Upper lobe of left lung (tissue), 6 donors: Measurements from ENCODE around the gene RDH13. TPM values are rescaled to one million over a fixed set of nuclear protein-coding genes. Genes with fewer than 3 reads are reported as not detected.
A peak's percentile ranks its signal among the peaks of the same experiment; 100 is the strongest.

Source experiments
- ATAC-seq, 2 donors: fragments of 200-7000 bp; cut with Tn5 transposase; one replicate each; pipeline ENCODE4 v1.9.1; 2022; ENCODE audit warnings: mild to moderate bottlenecking in 2 of 2, moderate library complexity in 2 of 2; ENCODE audit not compliant: low FRiP score in 2 of 2
- DNase-seq, 2 donors: peaks; one replicate each; pipeline ENCODE4 v3.0.0-alpha.2; 2019 to 2020
- H3K27ac ChIP-seq, 4 donors: fragments of 200-600 bp; sonication (generic); one replicate each; pipeline ENCODE4 v1.5.1; 2016 to 2019
- H3K27me3 ChIP-seq, 4 donors: fragments of 200-600 bp; sonication (generic); one replicate each; pipeline ENCODE4 v1.5.1; 2017 to 2019
- H3K36me3 ChIP-seq, 4 donors: fragments of 200-600 bp; sonication (generic); one replicate each; pipeline ENCODE4 v1.5.1; 2016 to 2019
- H3K4me1 ChIP-seq, 4 donors: fragments of 200-600 bp; sonication (generic); one replicate each; pipeline ENCODE4 v1.5.1; 2018 to 2019
- H3K4me3 ChIP-seq, 4 donors: fragments of 200-600 bp; sonication (generic); one replicate each; pipeline ENCODE4 v1.5.1; 2017 to 2019; ENCODE audit warnings: mild to moderate bottlenecking in 2 of 4, moderate library complexity in 1 of 4
- H3K9me3 ChIP-seq, 4 donors: fragments of 200-600 bp; sonication (generic); one replicate each; pipeline ENCODE4 v1.5.1; 2018 to 2019
- CTCF ChIP-seq, 6 experiments: fragments of 450-650 bp in 4 of 6; fragments of 200-600 bp in 2 of 6; sonication (generic) in 2 of 6; IDR thresholded peaks; one replicate each; pipeline ENCODE4 v1.5.1; 2016 to 2019; ENCODE audit warnings: antibody characterized with exemption in 6 of 6
- EP300 ChIP-seq, 4 donors: sonication (generic); formaldehyde crosslinking; IDR thresholded peaks; one replicate each; pipeline ENCODE4 v1.5.1; 2017; ENCODE audit warnings: antibody characterized with exemption in 4 of 4, control low read depth in 2 of 4
- POLR2A ChIP-seq, 4 donors: fragments of 450-650 bp; IDR thresholded peaks; one replicate each; pipeline ENCODE4 v1.5.1; 2016 to 2017; ENCODE audit warnings: antibody characterized with exemption in 4 of 4, mild to moderate bottlenecking in 2 of 4
- POLR2AphosphoS5 ChIP-seq, 2 donors: sonication (generic); formaldehyde crosslinking; IDR thresholded peaks; one replicate each; pipeline ENCODE4 v1.5.1; 2017; ENCODE audit warnings: antibody characterized with exemption in 2 of 2
- WGBS, 2 donors: methylation state at CpG; one replicate each; pipeline ENCODE4 v1.1.5; 2017 to 2018; 5-methylcytosine and 5-hydroxymethylcytosine counted together
- total RNA-seq, 6 donors: library from RNA; depleted of rRNA in 4 of 6; stranded (reverse); fragments of >200 nt in 4 of 6; gene quantifications; one replicate each; pipeline versions ENCODE4 v1.1.0 to v1.2.1, GENCODE V29; 2016 to 2021
- donor health status: DM: no; HTN: no; CAD: no; lungs with moderate emphysema.
- donor health status: DM: no; HTN: yes; CAD: no; lungs with severe emphysema.

Gene RDH13
- total RNA-seq, 6 donors from 2014 or later: 24.0 to 72.3 (median 28.1) TPM

- Histone ChIP-seq H3K27ac (no peak overlapping the region), H3K9me3 (no peaks in the 10 kb centered on the region), H3K4me1 (peaks cover 0 to 11% (median 0%) of the 10 kb centered on the region in 4 donors), H3K4me3 (no peak overlapping the region), H3K36me3 (peaks cover 19 to 75% (median 67%) of the 10 kb centered on the region in 4 donors), H3K27me3 (no peaks in the 10 kb centered on the region)
- 88 to 90% methylated on average over 11 to 20 of the region's 23 CpGs for WGBS, 2 donors
- TF ChIP-seq EP300 (IDR thresholded peaks at IDR 0.05) (no peak), POLR2A (IDR thresholded peaks at IDR 0.05) (no peak), POLR2AphosphoS5 (IDR thresholded peaks at IDR 0.05) (no peak), CTCF (IDR thresholded peaks at IDR 0.05) (no peak)
- ATAC-seq: no peak
- DNase-seq: peak in 1 of 2 donors; percentile 63
Measured at GRCh38 chr19:55095260-55096060, 32.5 kb upstream of the RDH13 start.

DNA sequence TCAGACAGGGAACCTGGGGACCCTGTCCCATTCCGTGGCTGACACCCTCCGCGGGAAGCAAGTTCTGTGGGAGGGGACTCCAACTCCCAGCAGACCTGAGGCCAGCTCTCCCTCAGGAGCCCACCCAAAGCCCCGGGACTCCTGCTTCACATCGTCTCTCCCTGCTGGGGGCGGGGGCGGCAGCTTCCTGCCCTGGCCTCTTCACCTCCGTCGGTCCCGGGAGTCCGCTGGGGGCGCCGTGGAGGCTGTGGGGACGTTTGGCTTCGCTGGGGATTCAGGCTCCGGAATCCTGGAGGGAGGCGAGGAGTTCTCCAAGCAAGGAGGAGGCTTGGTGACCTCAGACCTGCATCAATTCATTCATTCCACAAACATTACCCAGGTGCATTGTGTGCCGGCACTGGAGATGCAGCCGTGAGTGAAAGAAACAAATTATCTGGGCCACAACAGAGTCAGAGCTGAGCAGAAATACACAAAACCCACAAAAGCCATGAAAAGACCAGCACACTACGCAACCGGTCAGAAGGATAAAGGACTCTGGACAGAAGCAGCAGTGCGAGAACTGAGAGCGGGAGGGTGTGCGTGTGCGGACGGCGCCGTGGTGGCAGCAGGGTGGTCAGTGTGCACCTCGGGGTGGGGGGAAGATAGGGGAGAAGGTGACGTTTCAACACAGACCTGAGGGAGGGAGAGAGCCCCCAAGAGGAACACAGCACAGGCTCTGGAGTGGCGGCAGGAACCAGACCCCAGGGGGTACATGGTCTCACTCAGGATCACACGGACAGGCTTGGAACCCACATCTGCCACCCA lies 31.7 kb upstream of the RDH13 start:
- Histone ChIP-seq H3K27ac (no peak overlapping the region), H3K9me3 (no peaks in the 10 kb centered on the region), H3K4me1 (peaks cover 0 to 11% (median 0%) of the 10 kb centered on the region in 4 donors), H3K36me3 (peaks cover 19 to 73% (median 68%) of the 10 kb centered on the region in 4 donors), H3K4me3 (no peak overlapping the region), H3K27me3 (no peaks in the 10 kb centered on the region)
- DNase-seq (peak in 1 of 2 donors; percentile 71), ATAC-seq (no peak)
- 90 to 94% methylated on average over 24 to 27 of the region's 32 CpGs for whole genome bisulfite sequencing, 2 donors
- TF ChIP-seq EP300 (IDR thresholded peaks at IDR 0.05): no peak
- no peak for TF ChIP-seq POLR2A (IDR thresholded peaks at IDR 0.05)
- no peak for TF ChIP-seq POLR2AphosphoS5 (IDR thresholded peaks at IDR 0.05)
- no peak for TF ChIP-seq CTCF (IDR thresholded peaks at IDR 0.05)

- Histone ChIP-seq H3K27me3 (no peaks in the 10 kb centered on the region), H3K27ac (no peak overlapping the region), H3K9me3 (no peaks in the 10 kb centered on the region), H3K36me3 (peaks cover 16 to 58% (median 51%) of the 10 kb centered on the region in 4 donors), H3K4me3 (no peak overlapping the region), H3K4me1 (peaks cover 4 to 12% (median 9%) of the 10 kb centered on the region in 4 donors)
- TF ChIP-seq POLR2A (IDR thresholded peaks at IDR 0.05): no peak
- TF ChIP-seq CTCF (IDR thresholded peaks at IDR 0.05): no peak
- 93% methylated on average over 31 to 49 of the region's 49 CpGs for WGBS, 2 donors
- ATAC-seq (no peak), DNase-seq (peak in 1 of 2 donors; percentile 75)
Measured at GRCh38 chr19:55092423-55093318, 29.7 kb upstream of the RDH13 start.

DNA sequence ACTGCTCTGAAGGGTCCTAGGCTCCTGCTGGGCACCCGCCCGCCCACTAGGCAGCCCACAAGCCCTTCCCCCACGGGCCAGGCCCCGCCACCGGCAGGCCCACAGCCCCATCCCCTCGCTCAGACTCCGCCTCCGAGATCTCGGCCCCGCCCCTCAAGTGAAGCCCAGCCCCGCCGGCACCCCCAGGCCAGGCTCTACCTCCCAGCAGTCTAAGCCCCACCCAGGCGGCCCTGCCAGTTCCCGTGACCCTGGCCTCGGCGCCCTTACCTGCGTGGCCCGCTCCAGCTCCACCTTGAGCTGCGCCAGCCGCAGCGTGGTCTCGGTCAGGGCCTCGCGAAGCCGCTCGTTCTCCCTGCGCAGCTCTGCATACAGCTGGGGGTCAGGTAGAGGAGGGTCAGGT lies 29.0 kb upstream of the RDH13 start:
- TF ChIP-seq POLR2AphosphoS5 (IDR thresholded peaks at IDR 0.05) (no peak), CTCF (IDR thresholded peaks at IDR 0.05) (no peak), EP300 (IDR thresholded peaks at IDR 0.05) (no peak), POLR2A (IDR thresholded peaks at IDR 0.05) (no peak)
- peaks cover 16 to 58% (median 50%) of the 10 kb centered on the region in 4 donors for H3K36me3 ChIP-seq
- 82 to 100% methylated on average over 1 to 12 of the region's 27 CpGs for WGBS, 2 donors

More for the DNA sequence above, 29.0 kb upstream of the RDH13 start:
- Histone ChIP-seq H3K4me3 (no peak overlapping the region), H3K4me1 (peaks cover 10 to 19% (median 16%) of the 10 kb centered on the region in 4 donors), H3K9me3 (no peaks in the 10 kb centered on the region), H3K27ac (no peak overlapping the region), H3K27me3 (no peaks in the 10 kb centered on the region)
- DNase-seq (peak in 1 of 2 donors; percentile 83), ATAC-seq (no peak)
